ENCODE results near the gene CD7.

CD7 gene

GRCh38 chr17:82313195-82314011 lies 4.0 kb downstream of the CD7 start:
- TF ChIP-seq ZFX (IDR thresholded peaks at IDR 0.05) (no peak), CTCF (conservative IDR thresholded peaks at IDR 0.05) (no peak)

GRCh38 chr17:82311971-82312370 lies 5.4 kb downstream of the CD7 start:
- no peak overlapping the region for H3K27ac ChIP-seq
- no peak for TF ChIP-seq CTCF (conservative IDR thresholded peaks at IDR 0.05)
- TF ChIP-seq ZFX (IDR thresholded peaks at IDR 0.05) = no peak

More at GRCh38 chr17:82313195-82314011, 4.0 kb downstream of the CD7 start:
- no peak overlapping the region for H3K27ac ChIP-seq

- H3K27ac ChIP-seq = no peak overlapping the region
- no peak for TF ChIP-seq CTCF (conservative IDR thresholded peaks at IDR 0.05)
- TF ChIP-seq ZFX (IDR thresholded peaks at IDR 0.05) = no peak
These were observed 6.5 kb downstream of the CD7 start for GRCh38 chr17:82310877-82311276.

GRCh38 chr17:82309656-82310570 lies 7.5 kb downstream of the CD7 start:
- TF ChIP-seq ZFX (IDR thresholded peaks at IDR 0.05) (no peak), CTCF (conservative IDR thresholded peaks at IDR 0.05) (no peak)

GRCh38 chr17:82305727-82306300 lies 11.6 kb downstream of the CD7 start:
- TF ChIP-seq CTCF (conservative IDR thresholded peaks at IDR 0.05) = no peak
- TF ChIP-seq ZFX (IDR thresholded peaks at IDR 0.05) = no peak
- no peak overlapping the region for H3K27ac ChIP-seq

More at GRCh38 chr17:82309656-82310570, 7.5 kb downstream of the CD7 start:
- no peak overlapping the region for H3K27ac ChIP-seq

GRCh38 chr17:82304826-82305726 lies 12.3 kb downstream of the CD7 start:
- no peak for TF ChIP-seq ZFX (IDR thresholded peaks at IDR 0.05)
- no peak for TF ChIP-seq CTCF (conservative IDR thresholded peaks at IDR 0.05)
- no peak overlapping the region for H3K27ac ChIP-seq

All from C4-2B (cell line).